ENCODE measurements around the gene FAM81A. TPM values are rescaled to one million over a fixed set of nuclear protein-coding genes. Genes with fewer than 3 reads are reported as not detected.

Gene FAM81A
- total RNA-seq, 1 experiment from 2014 or later, result 2.0 TPM

GRCh38 chr15:59556380-59556779 lies 118.4 kb downstream of the FAM81A start:
- no peak overlapping the region for H3K4me3 Mint-ChIP-seq
- CTCF ChIA-PET, result interaction anchor here (1.3 kb wide), 1 partner anchor 27 kb away, joined by 3 read pairs; no protein-coding TSS in a partner anchor
- H3K27ac Mint-ChIP-seq, result no peak overlapping the region
- H3K4me1 Mint-ChIP-seq, result no peaks in the 10 kb centered on the region
- DNase-seq (ENCODE audit: low spot score) (no peak), ATAC-seq (no peak)
- POLR2A ChIA-PET, result no interaction called here
- TF ChIP-seq ZBTB43 (CRISPR knock-in tag; IDR thresholded peaks at IDR 0.05) (no peak), SP1 (CRISPR knock-in tag; conservative IDR thresholded peaks at IDR 0.05) (no peak), SMAD4 (CRISPR knock-in tag; IDR thresholded peaks at IDR 0.05) (no peak), HMGA2 (CRISPR knock-in tag; IDR thresholded peaks at IDR 0.05) (no peak), ZBTB21 (CRISPR knock-in tag; IDR thresholded peaks at IDR 0.05; ENCODE audit: borderline replicate concordance) (no peak), RELA (CRISPR knock-in tag; IDR thresholded peaks at IDR 0.05; ENCODE audit: borderline replicate concordance) (no peak), ZNF232 (CRISPR knock-in tag; IDR thresholded peaks at IDR 0.05) (no peak), NFYB (CRISPR knock-in tag; conservative IDR thresholded peaks at IDR 0.05; ENCODE audit: low read depth) (no peak), MYBL2 (CRISPR knock-in tag; IDR thresholded peaks at IDR 0.05) (no peak), ZNF512 (CRISPR knock-in tag; IDR thresholded peaks at IDR 0.05; ENCODE audit: borderline replicate concordance) (no peak), NR1H2 (CRISPR knock-in tag; IDR thresholded peaks at IDR 0.05) (no peak), TCF7 (CRISPR knock-in tag; IDR thresholded peaks at IDR 0.05; ENCODE audit: low read depth) (no peak), ZNF219 (CRISPR knock-in tag; IDR thresholded peaks at IDR 0.05; ENCODE audit: borderline replicate concordance) (no peak), NR2C2 (CRISPR knock-in tag; IDR thresholded peaks at IDR 0.05) (no peak), ZNF396 (CRISPR knock-in tag; IDR thresholded peaks at IDR 0.05; ENCODE audit: borderline replicate concordance) (no peak)
- TF ChIP-seq, protein P1, sequence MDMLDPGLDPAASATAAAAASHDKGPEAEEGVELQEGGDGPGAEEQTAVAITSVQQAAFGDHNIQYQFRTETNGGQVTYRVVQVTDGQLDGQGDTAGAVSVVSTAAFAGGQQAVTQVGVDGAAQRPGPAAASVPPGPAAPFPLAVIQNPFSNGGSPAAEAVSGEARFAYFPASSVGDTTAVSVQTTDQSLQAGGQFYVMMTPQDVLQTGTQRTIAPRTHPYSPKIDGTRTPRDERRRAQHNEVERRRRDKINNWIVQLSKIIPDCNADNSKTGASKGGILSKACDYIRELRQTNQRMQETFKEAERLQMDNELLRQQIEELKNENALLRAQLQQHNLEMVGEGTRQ (CRISPR knock-in tag; IDR thresholded peaks at IDR 0.05), result no peak
- TF ChIP-seq, protein P2, sequence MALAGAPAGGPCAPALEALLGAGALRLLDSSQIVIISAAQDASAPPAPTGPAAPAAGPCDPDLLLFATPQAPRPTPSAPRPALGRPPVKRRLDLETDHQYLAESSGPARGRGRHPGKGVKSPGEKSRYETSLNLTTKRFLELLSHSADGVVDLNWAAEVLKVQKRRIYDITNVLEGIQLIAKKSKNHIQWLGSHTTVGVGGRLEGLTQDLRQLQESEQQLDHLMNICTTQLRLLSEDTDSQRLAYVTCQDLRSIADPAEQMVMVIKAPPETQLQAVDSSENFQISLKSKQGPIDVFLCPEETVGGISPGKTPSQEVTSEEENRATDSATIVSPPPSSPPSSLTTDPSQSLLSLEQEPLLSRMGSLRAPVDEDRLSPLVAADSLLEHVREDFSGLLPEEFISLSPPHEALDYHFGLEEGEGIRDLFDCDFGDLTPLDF (CRISPR knock-in tag; IDR thresholded peaks at IDR 0.05), result no peak
- TF ChIP-seq, protein P3, sequence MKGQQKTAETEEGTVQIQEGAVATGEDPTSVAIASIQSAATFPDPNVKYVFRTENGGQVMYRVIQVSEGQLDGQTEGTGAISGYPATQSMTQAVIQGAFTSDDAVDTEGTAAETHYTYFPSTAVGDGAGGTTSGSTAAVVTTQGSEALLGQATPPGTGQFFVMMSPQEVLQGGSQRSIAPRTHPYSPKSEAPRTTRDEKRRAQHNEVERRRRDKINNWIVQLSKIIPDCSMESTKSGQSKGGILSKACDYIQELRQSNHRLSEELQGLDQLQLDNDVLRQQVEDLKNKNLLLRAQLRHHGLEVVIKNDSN (CRISPR knock-in tag; IDR thresholded peaks at IDR 0.05), result no peak
- no peaks in the 10 kb centered on the region for H3K36me3 Mint-ChIP-seq
- H3K9me3 Mint-ChIP-seq, result no peaks in the 10 kb centered on the region
- peaks cover 58% of the 10 kb centered on the region for H3K27me3 Mint-ChIP-seq (ENCODE audit: low read depth)

- Mint-ChIP-seq H3K4me1 (peaks cover 3% of the 10 kb centered on the region), H3K36me3 (no peaks in the 10 kb centered on the region), H3K27ac (no peak overlapping the region), H3K9me3 (no peaks in the 10 kb centered on the region), H3K4me3 (no peak overlapping the region), H3K27me3 (ENCODE audit: low read depth) (peaks cover 47% of the 10 kb centered on the region)
- CTCF ChIA-PET, result interaction anchor here (1.3 kb wide), 1 partner anchor 28 kb away, joined by 3 read pairs; no protein-coding TSS in a partner anchor
- ATAC-seq, result no peak
- POLR2A ChIA-PET, result no interaction called here
- no peak for DNase-seq (ENCODE audit: low spot score)
- TF ChIP-seq ETV6 (CRISPR knock-in tag; IDR thresholded peaks at IDR 0.05) (no peak), ZBTB43 (CRISPR knock-in tag; IDR thresholded peaks at IDR 0.05) (no peak), PREB (CRISPR knock-in tag; IDR thresholded peaks at IDR 0.05; ENCODE audit: borderline replicate concordance) (no peak), FOXP1 (CRISPR knock-in tag; IDR thresholded peaks at IDR 0.05; ENCODE audit: borderline replicate concordance) (no peak), ATF3 (CRISPR knock-in tag; conservative IDR thresholded peaks at IDR 0.05) (no peak), GRHL2 (CRISPR knock-in tag; IDR thresholded peaks at IDR 0.05; ENCODE audit: insufficient replicate concordance, severe bottlenecking) (no peak), NR1H2 (CRISPR knock-in tag; IDR thresholded peaks at IDR 0.05) (no peak)
- TF ChIP-seq, protein P3 (CRISPR knock-in tag; IDR thresholded peaks at IDR 0.05), result no peak
These were observed 119.6 kb downstream of the FAM81A start for GRCh38 chr15:59557581-59557980.

Measured in WTC11 (cell line).